Tibial nerve (tissue), 4 donors: ENCODE measurements around the gene TAF9B. TPM values are rescaled to one million over a fixed set of nuclear protein-coding genes. Genes with fewer than 3 reads are reported as not detected.
"Not testable (repeated sequence)": the region's sequence is repeated elsewhere in the genome, so short reads cannot be mapped to it uniquely, and the experiment has no call there.

Experiments used
- DNase-seq, 2 donors: peaks; one replicate each; pipeline ENCODE4 v3.0.0-alpha.2; 2019; ENCODE audit warnings: low spot score in 2 of 2
- H3K27ac ChIP-seq, 4 donors: fragments of 200-600 bp; sonication (generic) in 3 of 4; one replicate each; pipeline ENCODE4 v1.5.1; 2017 to 2019; ENCODE audit warnings: mild to moderate bottlenecking in 1 of 4
- H3K27me3 ChIP-seq, 2 donors: fragments of 200-600 bp; sonication (generic) in 1 of 2; one replicate each; pipeline versions ENCODE4 v1.5.1 to v1.6.0; 2017 to 2019
- H3K36me3 ChIP-seq, 3 donors: fragments of 200-600 bp; sonication (generic); one replicate each; pipeline ENCODE4 v1.5.1; 2018 to 2019
- H3K4me1 ChIP-seq, 4 donors: fragments of 200-600 bp; sonication (generic) in 3 of 4; one replicate each; pipeline ENCODE4 v1.5.1; 2017 to 2019
- H3K4me3 ChIP-seq, 4 donors: fragments of 200-600 bp; sonication (generic) in 3 of 4; one replicate each; pipeline ENCODE4 v1.5.1; 2017 to 2019; ENCODE audit warnings: mild to moderate bottlenecking in 1 of 4, moderate library complexity in 1 of 4
- H3K9me3 ChIP-seq, 4 donors: fragments of 200-600 bp; sonication (generic) in 3 of 4; one replicate each; pipeline ENCODE4 v1.5.1; 2017 to 2019
- EP300 ChIP-seq, 2 donors: sonication (generic); formaldehyde crosslinking; IDR thresholded peaks; one replicate each; pipeline ENCODE4 v1.6.1; 2017; ENCODE audit warnings: antibody characterized with exemption in 2 of 2, mild to moderate bottlenecking in 1 of 2
- POLR2A ChIP-seq, 2 donors: fragments of 450-650 bp; IDR thresholded peaks; one replicate each; pipeline ENCODE4 v1.6.1; 2017; ENCODE audit warnings: antibody characterized with exemption in 2 of 2, mild to moderate bottlenecking in 2 of 2, moderate library complexity in 2 of 2
- WGBS, 2 donors: methylation state at CpG; one replicate each; pipeline ENCODE4 v1.1.5; 2018; 5-methylcytosine and 5-hydroxymethylcytosine counted together
- total RNA-seq, 4 donors: library from RNA; depleted of rRNA; stranded (reverse); fragments of >200 nt; gene quantifications; one replicate each; pipeline ENCODE4 v1.1.0, GENCODE V29; 2016
- TF ChIP-seq, protein P1 (sequence below), 5 experiments: fragments of 200-600 bp in 3 of 5; fragments of 450-650 bp in 2 of 5; sonication (generic) in 3 of 5; IDR thresholded peaks; one replicate each; pipeline ENCODE4 v1.5.1; 2016 to 2019; ENCODE audit warnings: antibody characterized with exemption in 5 of 5, mild to moderate bottlenecking in 3 of 5, moderate library complexity in 2 of 5

TAF9B gene
- total RNA-seq, 4 donors from 2014 or later: 15.3 to 27.8 (median 19.4) TPM

DNA sequence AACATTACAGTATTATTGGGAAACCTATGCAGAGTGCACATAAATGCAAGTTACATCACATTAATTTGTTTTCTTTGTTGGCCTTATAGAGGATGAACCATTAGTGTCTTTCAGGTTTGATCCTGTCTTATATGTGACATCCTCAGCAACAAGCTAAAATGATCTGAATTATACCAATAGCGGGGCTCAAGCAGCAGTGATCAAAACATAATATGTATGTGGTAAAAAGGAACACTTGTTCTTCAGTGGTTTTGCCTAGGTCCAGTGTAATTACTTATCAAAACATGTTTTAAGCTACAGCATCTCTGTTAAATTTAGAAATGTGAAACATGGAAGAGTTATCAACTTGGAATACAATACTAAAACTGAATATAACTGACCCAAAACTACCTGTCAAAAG is 9.1 kb downstream of the TAF9B start:
- H3K36me3 ChIP-seq: peaks cover 0 to 31% (median 0%) of the 10 kb centered on the region in 3 donors
- no peaks in the 10 kb centered on the region for H3K9me3 ChIP-seq
- TF ChIP-seq EP300 (IDR thresholded peaks at IDR 0.05): no peak
- TF ChIP-seq, protein P1, sequence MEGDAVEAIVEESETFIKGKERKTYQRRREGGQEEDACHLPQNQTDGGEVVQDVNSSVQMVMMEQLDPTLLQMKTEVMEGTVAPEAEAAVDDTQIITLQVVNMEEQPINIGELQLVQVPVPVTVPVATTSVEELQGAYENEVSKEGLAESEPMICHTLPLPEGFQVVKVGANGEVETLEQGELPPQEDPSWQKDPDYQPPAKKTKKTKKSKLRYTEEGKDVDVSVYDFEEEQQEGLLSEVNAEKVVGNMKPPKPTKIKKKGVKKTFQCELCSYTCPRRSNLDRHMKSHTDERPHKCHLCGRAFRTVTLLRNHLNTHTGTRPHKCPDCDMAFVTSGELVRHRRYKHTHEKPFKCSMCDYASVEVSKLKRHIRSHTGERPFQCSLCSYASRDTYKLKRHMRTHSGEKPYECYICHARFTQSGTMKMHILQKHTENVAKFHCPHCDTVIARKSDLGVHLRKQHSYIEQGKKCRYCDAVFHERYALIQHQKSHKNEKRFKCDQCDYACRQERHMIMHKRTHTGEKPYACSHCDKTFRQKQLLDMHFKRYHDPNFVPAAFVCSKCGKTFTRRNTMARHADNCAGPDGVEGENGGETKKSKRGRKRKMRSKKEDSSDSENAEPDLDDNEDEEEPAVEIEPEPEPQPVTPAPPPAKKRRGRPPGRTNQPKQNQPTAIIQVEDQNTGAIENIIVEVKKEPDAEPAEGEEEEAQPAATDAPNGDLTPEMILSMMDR (IDR thresholded peaks at IDR 0.05): no peak
- TF ChIP-seq POLR2A (IDR thresholded peaks at IDR 0.05): no peak
- H3K4me1 ChIP-seq: no peaks in the 10 kb centered on the region
- no peak for DNase-seq
- no peak overlapping the region for H3K4me3 ChIP-seq
- H3K27me3 ChIP-seq: no peaks in the 10 kb centered on the region
- H3K27ac ChIP-seq: no peak overlapping the region
- 69 to 91% methylated on average over 1 of the region's 1 CpG for WGBS, 2 donors

DNA sequence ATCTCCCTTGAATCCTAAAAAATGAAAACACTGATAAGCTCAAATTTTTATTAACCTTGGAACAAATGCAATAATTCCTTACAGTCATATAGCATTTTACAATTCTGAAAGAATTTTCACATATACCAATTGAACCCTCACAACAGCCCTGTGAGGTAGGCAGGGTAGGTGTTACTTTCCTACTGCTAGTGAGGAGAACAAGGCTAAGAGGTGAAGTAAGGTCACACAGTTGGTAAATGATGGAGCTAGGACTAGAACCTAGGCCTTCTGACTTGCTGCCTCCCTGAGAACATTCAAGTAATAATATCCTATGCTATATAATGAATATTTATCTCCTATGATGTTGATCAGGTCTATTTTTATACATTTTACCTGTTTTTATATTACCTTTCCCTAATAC is 9.7 kb downstream of the TAF9B start:
- TF ChIP-seq EP300 (IDR thresholded peaks at IDR 0.05): no peak
- no peak for TF ChIP-seq POLR2A (IDR thresholded peaks at IDR 0.05)
- TF ChIP-seq, protein P1 (IDR thresholded peaks at IDR 0.05): no peak
- DNase-seq: no peak
- Histone ChIP-seq H3K9me3 (no peaks in the 10 kb centered on the region), H3K36me3 (peaks cover 0 to 33% (median 0%) of the 10 kb centered on the region in 3 donors), H3K27ac (no peak overlapping the region), H3K27me3 (no peaks in the 10 kb centered on the region), H3K4me1 (no peaks in the 10 kb centered on the region), H3K4me3 (no peak overlapping the region)

DNA sequence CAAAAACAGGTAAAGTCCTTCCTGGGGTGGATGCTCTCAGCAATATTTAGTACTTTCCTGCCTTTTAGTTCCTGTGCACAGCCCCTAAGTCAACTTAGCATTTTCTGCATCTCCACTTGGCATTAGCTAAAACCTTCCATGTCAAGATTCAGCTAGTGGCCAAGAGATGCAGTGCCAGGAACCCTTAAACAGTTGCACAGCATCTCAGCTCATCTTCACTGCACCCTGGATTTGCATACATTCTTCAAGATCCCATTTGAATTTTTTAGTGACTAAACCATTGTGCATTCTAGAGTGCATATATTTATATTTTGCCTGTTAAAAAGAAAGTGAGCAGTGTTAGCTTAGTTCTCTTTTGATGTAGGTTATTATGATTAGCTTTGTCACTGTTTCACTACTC is 13.7 kb downstream of the TAF9B start:
- DNase-seq, H3K27me3 ChIP-seq, H3K27ac ChIP-seq, H3K9me3 ChIP-seq, H3K4me3 ChIP-seq, H3K4me1 ChIP-seq: not testable (repeated sequence)
- H3K36me3 ChIP-seq: peaks cover 0 to 53% (median 0%) of the 10 kb centered on the region in 3 donors

DNA sequence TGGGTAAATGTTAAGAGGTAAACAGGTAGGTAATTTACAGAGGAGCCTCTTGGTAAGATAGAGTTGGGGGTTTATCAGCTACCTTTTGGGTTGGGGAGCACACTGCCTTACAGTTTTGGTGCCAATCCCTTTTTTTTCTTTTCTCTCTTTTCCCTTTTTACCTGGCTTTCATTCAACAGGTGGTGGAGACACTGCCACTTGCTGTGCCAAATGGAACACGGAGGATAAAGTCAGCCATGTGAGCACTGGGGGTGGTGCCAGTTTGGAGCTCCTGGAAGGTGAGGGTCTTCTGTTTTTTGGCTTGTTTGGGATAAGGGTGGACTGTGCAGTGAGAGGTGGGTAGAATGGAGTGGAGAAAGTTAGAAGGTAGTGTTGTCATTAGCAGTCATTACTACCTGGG is 14.3 kb downstream of the TAF9B start:
- TF ChIP-seq POLR2A (IDR thresholded peaks at IDR 0.05): no peak
- Histone ChIP-seq H3K4me1 (no peaks in the 10 kb centered on the region), H3K27me3 (no peaks in the 10 kb centered on the region), H3K9me3 (no peaks in the 10 kb centered on the region), H3K4me3 (no peak overlapping the region), H3K27ac (no peak overlapping the region), H3K36me3 (peaks cover 0 to 53% (median 0%) of the 10 kb centered on the region in 3 donors)
- 57 to 100% methylated on average over 1 of the region's 1 CpG for WGBS, 2 donors
- DNase-seq: no peak

DNA sequence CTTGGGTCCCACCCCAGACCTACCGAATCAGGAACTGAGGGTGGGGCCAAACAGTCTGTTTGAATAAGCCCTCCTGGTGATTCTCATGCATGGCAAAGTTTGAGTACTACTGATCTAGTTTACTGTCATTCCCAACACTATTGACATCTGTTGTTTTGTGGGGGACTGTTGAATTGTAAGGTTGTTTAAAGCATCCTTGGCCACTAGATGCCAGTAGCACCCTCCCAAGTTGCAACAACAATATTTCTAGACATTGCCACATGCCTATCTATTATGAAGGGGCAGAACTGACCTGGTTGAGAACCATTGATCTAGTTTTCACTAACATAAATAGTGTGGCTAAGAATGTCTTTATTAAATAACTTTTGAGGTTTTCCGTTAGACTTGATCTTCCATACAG is 15.1 kb downstream of the TAF9B start:
- Histone ChIP-seq H3K36me3 (peaks cover 0 to 57% (median 0%) of the 10 kb centered on the region in 3 donors), H3K4me1 (no peaks in the 10 kb centered on the region), H3K27ac (no peak overlapping the region), H3K27me3 (no peaks in the 10 kb centered on the region), H3K4me3 (no peak overlapping the region), H3K9me3 (no peaks in the 10 kb centered on the region)
- 66 to 71% methylated on average over 2 of the region's 2 CpGs for WGBS, 2 donors
- TF ChIP-seq, protein P1 (IDR thresholded peaks at IDR 0.05): no peak
- TF ChIP-seq POLR2A (IDR thresholded peaks at IDR 0.05) (no peak), EP300 (IDR thresholded peaks at IDR 0.05) (no peak)
- DNase-seq: no peak

DNA sequence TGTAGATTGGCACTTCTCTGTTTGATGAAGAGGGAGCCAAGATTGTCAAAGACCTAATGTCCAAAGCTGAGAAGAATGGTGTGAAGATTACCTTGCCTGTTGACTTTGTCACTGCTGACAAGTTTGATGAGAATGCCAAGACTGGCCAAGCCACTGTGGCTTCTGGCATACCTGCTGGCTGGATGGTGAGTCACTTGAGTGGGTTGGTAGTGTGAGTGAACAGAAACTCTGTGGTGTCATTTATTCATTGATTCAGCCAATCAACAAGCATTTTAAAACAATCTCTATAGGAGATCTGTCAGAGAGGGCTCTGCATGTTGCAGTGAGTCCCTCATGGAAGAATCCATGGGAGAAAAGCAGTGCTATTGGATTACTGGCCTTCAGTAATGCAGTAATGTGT is 16.3 kb downstream of the TAF9B start:
- Histone ChIP-seq H3K9me3 (no peaks in the 10 kb centered on the region), H3K27ac (no peak overlapping the region), H3K27me3 (no peaks in the 10 kb centered on the region), H3K36me3 (peaks cover 0 to 62% (median 4%) of the 10 kb centered on the region in 3 donors), H3K4me3 (no peak overlapping the region), H3K4me1 (no peaks in the 10 kb centered on the region)
- TF ChIP-seq POLR2A (IDR thresholded peaks at IDR 0.05): no peak
- no peak for TF ChIP-seq EP300 (IDR thresholded peaks at IDR 0.05)
- TF ChIP-seq, protein P1 (IDR thresholded peaks at IDR 0.05): no peak
- DNase-seq: no peak
